GM19452 (cell line): ENCODE results near the gene C17orf100.
"Not testable (repeated sequence)": the region's sequence is repeated elsewhere in the genome, so short reads cannot be mapped to it uniquely, and the experiment has no call there.

Source experiments
- ATAC-seq: cut with Tn5 transposase; IDR thresholded peaks from one replicate; pipeline ENCODE4 v1.9.1; 2021; ENCODE audit not compliant: unreplicated experiment

The C17orf100 gene

DNA sequence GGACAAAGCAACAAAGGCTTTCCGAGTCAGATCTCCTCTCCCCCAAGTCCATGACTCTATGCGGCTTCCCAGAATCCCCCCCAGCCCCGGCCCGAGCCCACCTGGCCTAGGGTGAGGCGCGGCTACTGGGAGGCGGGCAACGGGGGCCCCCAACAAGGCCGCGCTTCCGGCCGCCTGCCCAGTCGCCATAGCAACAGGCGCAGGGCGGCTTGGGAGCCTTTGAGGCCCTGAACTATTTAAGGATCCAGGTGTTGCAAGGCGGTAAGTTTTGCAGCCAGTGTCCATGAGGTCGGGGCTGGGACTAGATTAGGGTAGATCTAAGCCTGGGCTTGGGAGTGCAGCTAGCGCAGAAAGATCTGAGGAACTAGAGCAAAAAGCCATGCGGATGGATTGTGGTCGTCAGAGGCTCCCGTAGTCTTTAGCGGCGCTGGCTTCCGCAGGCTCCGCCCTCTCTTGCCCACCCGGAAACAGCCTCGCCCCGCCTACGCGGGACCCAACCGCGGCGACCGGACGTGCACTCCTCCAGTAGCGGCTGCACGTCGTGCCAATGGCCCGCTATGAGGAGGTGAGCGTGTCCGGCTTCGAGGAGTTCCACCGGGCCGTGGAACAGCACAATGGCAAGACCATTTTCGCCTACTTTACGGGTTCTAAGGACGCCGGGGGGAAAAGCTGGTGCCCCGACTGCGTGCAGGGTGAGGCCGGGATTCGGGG lies 10.9 kb upstream of the C17orf100 start, which contains the start of the genes KIAA0753 and TXNDC17:
TSS of gene KIAA0753 (minus strand) at position 176 of the 711 bp plus-strand sequence. CDS start 5,608 bp downstream, outside the sequence.
TSS of gene TXNDC17 (plus strand) at position 525 of the 711 bp plus-strand sequence. CDS start at position 548, 23 bp downstream.
- ATAC-seq, result peak; percentile 84

GRCh38 chr17:6641247-6641863 lies 10.2 kb upstream of the C17orf100 start:
- peak; percentile 2 for ATAC-seq

DNA sequence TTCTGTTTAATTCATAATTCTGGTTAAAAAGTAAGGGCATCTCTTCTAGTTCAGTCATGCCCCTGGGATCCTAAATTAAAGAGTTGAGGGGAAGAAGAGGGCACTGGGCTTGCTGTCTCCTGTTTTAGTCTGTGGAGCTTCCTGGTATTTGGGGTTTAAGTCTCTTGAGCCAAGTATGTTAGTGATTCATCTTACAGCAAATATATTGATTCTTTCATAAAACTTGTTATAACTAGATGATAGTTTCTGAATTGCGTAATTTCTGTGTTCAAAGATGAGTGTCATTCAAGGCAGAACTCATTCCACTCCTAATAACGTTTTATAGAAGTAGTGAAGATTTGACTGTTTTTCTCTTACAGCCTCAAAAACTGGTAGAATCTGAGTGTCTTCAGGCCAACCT lies 9.0 kb upstream of the C17orf100 start:
- no peak for ATAC-seq

GRCh38 chr17:6643451-6644125 lies 8.0 kb upstream of the C17orf100 start:
- ATAC-seq, result no peak

DNA sequence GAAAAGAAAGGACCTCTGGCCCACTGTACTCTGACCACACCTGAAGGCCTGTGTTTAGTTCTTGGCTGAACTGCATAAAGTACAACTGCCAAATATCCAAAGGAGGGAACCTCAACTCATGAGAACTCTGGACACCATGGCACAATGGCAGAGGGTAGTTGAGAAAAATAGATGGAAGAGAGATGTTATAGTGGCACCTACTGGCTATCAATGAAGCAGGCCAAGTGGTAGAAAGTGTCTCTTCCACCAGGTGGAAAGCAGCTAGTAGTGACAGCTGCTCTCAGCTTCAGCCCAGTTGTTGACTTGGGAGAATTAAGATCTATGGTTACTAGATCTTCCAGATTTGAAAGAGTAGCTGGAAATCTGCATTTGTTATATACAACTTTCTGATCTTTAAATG lies 3.4 kb upstream of the C17orf100 start:
- no peak for ATAC-seq

DNA sequence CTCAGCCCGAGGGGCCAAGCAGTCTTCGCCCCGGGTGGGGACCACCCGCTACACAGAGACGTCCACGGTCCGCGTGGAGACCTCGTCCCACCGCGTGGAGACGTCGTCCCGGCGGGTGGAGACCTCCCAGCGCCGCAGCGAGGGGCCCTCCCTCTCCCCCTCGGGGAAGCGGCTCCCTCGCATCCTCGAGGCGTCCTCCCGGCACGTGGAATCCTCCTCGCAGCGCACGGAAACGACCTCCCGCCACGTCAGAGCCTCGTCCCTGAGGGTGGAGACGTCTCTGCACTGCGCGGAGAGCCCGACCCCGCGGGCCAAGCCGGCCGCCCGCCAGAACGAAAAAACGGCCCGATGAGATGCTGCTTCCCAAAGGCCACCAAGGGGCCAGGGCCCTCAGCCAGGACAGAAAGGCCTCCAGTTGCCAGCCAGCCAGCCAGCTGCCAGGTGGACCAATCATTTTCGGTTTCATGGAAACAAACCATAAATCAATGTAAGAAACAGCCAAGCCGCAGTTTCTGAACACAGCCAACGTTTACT lies 424 bp downstream of the C17orf100 start:
- ATAC-seq, result peak; percentile 11

GRCh38 chr17:6654841-6655731 lies 3.5 kb downstream of the C17orf100 start:
- no peak for ATAC-seq

DNA sequence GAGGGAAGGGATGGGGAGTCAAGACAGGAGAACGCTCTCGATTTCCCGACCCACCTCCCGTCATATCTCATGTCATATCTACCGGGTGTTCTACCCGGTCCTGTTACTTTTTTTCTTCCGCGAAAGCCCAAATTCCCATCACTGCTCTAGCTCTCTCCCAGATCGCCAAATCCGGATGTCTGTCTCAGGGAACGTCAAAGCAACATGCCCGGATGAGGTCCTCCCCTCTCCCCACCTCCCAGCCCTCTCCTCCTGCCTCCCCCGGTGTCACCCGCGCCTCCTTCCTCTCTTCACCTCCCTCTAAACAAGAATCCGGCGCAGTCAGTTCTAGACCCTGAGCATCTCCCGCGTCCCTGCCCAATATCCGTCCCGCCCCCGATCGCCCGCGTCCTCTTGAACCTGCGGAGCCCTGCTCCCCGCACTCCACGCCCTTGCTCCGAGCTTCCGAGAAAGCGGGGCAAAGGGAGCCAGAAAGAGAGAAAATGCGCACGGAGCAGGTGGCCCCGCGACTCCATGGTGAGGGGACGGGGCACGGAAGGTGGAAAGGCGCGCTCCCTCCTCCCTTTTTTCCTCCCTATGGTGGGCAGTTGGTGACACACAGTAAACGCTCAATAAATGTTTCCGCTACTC lies 4.3 kb downstream of the C17orf100 start:
- ATAC-seq, result not testable (repeated sequence)

DNA sequence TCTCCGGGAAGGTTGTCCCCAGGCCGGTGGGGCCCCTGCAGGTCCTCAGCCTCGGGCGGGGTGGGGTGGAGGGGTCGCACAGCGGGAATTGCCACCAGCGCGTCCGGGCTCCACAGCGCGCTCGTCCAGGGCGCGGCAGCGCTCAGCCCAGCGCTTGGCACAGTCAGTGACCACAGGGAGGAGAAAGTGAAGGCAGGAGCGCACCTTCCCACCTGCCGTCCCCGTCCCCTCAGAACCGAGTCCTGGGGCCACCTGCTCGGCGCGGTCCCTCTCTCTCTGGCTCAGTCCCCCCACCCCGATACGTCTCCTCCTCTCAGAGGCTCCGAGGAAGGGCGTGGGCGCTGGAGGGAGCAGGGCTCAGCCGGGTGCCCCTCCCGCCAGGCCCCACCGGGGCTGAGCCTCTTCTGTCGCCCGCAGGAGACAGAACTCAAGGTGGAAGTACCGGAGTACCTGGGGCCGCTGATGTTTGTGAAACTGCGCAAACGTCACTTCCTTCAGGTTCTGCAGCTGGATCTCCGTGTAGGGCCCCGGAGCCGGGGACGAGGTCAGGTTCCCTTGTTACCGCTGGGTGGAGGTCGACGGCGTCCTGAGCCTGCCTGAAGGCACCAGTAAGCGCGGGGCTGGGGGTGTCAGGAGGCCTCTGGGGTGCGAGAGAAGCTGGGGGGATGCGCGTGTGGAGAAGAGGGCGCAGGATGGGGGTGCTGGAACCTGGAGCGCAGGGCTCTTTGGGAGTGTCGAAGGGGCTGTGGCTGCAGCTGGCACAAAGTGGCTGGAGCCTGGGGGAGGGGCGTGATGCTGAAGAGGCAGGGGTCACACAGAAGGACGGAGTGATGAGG lies 5.5 kb downstream of the C17orf100 start:
- not testable (repeated sequence) for ATAC-seq

DNA sequence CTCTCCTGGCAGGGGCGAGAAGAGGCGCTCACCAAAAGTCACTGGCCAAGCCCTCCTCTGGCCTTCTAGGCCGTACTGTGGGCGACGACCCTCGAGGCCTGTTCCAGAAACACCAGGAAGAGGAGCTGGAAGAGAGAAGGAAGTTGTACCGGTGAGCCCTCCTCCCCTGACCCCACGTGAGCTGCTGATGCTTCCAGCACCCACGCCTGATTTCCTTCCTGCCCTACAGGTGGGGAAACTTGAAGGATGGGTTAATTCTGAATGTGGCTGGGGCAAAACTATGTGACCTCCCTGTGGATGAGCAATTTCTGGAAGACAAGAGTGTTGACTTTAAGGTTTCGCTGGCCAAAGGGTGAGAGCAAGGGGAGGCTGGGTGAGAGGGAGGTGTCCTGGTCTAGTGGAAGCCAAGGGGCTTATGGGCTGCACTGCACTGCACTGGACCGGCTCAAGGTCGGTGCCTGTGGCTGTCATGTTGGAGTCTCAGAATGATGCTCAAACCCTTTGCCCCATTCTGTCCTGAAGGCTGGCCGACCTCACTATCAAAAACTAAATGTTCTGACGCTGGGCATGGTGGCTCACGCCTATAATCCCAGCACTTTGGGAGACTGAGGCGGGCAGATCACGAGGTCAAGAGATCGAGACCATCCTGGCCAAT lies 6.2 kb downstream of the C17orf100 start:
- no peak for ATAC-seq

GRCh38 chr17:6658411-6658810 lies 6.8 kb downstream of the C17orf100 start:
- ATAC-seq, result not testable (repeated sequence)

DNA sequence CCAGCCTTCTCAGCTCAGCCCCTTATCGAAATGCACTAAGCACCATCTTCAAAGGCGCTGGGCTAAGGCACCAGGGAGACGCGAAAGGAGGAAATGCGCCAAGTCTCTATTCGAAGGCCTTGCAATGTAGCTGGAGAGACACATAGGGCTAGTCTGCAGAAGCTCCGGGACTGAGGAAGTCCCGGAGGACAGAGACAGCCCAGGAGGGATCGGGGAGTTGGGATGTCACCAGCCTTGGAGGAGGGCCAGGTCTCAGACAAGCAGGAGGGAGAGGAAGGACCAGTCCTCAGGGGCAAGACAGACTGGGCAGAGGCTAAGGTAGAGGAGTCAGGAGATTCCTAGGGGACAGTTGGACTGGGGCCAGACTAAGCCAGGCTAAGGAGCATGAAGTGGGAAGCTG lies 8.5 kb downstream of the C17orf100 start:
- ATAC-seq, result no peak

DNA sequence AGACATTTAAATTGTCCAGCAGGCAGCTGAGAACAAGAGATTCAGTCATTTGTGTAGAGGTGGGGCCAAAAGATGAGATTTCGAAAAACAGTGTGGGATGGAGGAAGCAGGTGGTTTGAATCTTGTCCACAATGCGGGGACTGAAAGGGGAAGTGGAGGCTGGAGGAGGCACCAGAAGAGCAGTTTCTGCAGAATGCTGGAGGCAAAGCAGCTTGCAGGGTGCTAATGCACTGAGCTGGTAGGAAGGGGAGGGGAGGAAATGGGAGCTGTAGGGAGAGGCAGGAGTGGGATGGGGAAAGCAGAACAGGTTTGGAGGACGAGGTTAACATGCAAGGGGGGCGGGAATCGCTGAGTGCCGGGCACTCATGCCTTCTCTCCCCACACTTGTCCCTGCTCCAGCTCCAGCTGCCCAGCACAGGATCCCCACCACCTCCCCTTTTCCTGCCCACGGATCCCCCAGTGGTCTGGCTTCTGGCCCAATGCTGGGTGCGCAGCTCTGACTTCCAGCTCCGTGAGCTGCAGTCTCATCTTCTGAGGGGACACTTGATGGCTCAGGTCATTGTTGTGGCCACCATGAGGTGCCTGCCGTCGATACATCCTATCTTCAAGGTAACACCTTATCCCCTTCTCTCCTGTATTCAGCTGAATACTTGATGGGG lies 9.4 kb downstream of the C17orf100 start:
- ATAC-seq, result peak; percentile 66

DNA sequence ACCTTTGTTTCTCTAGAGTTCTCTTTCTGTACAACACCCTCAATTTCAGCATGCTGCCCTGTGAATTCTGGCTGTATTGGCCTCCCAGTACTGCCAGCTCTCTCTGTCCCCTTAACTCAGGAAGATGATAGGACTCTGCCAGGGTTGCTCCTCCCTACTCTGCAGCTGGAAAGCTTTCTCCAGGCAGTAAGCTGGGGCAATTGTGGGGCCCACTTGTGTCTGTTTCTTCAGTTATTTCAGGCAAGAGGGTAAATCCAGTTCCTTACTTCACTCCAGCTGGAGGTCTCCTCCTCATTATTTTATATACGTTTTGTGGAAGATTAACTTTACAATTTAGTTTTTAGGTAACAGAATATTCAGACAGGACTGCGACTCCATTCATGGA lies 9.9 kb downstream of the C17orf100 start:
- no peak for ATAC-seq

GRCh38 chr17:6663200-6663599 lies 11.6 kb downstream of the C17orf100 start:
- not testable (repeated sequence) for ATAC-seq

GRCh38 chr17:6666077-6666521 lies 14.5 kb downstream of the C17orf100 start:
- ATAC-seq, result no peak

DNA sequence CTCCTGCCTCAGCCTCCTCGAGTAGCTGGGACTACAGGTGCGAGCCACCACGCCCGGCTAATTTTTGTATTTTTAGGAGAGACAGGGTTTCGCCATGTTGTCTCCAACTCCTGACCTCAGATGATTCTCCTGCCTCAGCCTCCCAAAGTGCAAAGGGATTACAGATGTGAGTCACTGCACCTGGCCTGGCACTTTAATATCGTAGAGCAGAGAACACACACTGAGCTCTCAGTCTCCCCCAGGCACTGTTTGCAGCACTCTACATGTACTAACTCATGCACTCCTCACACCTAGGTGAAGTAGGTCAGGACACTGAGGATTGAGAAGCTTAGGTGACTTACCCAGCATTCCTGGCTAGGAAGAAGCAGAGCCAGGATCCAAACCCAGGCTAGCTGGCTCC lies 15.0 kb downstream of the C17orf100 start:
- no peak for ATAC-seq

DNA sequence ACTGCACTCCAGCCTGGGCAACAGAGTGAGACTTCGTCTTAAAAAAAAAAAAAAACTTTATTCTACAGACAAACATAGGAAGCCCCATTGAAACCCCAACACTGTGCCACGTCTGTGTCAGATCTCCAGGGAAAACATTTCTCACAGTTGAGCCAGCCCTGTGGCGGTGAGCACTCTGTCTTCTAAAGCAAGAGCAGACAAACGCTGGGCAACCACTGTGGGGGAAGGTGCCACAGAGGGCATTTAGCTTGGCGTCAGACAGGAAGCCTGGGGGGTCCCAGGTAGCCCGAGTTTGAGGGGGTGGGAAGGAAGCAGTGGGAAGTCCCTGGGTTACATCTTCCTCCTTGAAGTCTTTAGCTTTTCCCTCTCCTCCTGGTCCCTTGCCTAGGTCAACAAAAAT lies 16.0 kb downstream of the C17orf100 start:
- no peak for ATAC-seq
